Endothelial cell (in vitro differentiated cells): ENCODE results near the gene MYO1F. TPM values are rescaled to one million over a fixed set of nuclear protein-coding genes. Genes with fewer than 3 reads are reported as not detected.
"Not testable (repeated sequence)": the region's sequence is repeated elsewhere in the genome, so short reads cannot be mapped to it uniquely, and the experiment has no call there.

Experiments
- DNase-seq: peaks from one replicate; pipeline ENCODE4 v3.0.0; 2021; ENCODE audit warnings: low spot score
- H3K27ac Mint-ChIP-seq: one replicate; pipeline ENCODE4 v1.8.0; 2021; ENCODE audit warnings: mixed read lengths, inconsistent platforms; ENCODE audit not compliant: unreplicated experiment
- H3K27me3 Mint-ChIP-seq: one replicate; pipeline ENCODE4 v1.8.0; 2021; ENCODE audit warnings: mild to moderate bottlenecking, moderate library complexity, mixed read lengths, inconsistent platforms; ENCODE audit not compliant: unreplicated experiment
- H3K36me3 Mint-ChIP-seq: one replicate; pipeline ENCODE4 v1.8.0; 2021; ENCODE audit warnings: mild to moderate bottlenecking, low read depth, mixed read lengths, inconsistent platforms; ENCODE audit not compliant: unreplicated experiment
- H3K4me1 Mint-ChIP-seq: one replicate; pipeline ENCODE4 v1.8.0; 2021; ENCODE audit warnings: mild to moderate bottlenecking, mixed read lengths, inconsistent platforms; ENCODE audit not compliant: unreplicated experiment
- H3K4me3 Mint-ChIP-seq: one replicate; pipeline ENCODE4 v1.8.0; 2021; ENCODE audit warnings: mild to moderate bottlenecking, mixed read lengths, inconsistent platforms; ENCODE audit not compliant: unreplicated experiment
- H3K9me3 Mint-ChIP-seq: one replicate; pipeline ENCODE4 v1.8.0; 2021; ENCODE audit warnings: mixed read lengths, inconsistent platforms; ENCODE audit not compliant: unreplicated experiment
- total RNA-seq: library from RNA; stranded (reverse); fragmentation: NEBNext Ultra II Directional; extraction: Animal tissue kit (Norgen Biotek cat#: 25700); gene quantifications from one replicate; pipeline ENCODE4 v1.2.1, GENCODE V29; 2021; ENCODE audit not compliant: unreplicated experiment
- TF ChIP-seq, protein P1 (sequence below): fragments of 200-600 bp; sonication (generic); IDR thresholded peaks from one replicate; pipeline ENCODE4 v1.5.0; 2021; ENCODE audit warnings: antibody characterized with exemption; ENCODE audit not compliant: unreplicated experiment

MYO1F gene
- total RNA-seq, 1 donor from 2014 or later, result 3.2 TPM

DNA sequence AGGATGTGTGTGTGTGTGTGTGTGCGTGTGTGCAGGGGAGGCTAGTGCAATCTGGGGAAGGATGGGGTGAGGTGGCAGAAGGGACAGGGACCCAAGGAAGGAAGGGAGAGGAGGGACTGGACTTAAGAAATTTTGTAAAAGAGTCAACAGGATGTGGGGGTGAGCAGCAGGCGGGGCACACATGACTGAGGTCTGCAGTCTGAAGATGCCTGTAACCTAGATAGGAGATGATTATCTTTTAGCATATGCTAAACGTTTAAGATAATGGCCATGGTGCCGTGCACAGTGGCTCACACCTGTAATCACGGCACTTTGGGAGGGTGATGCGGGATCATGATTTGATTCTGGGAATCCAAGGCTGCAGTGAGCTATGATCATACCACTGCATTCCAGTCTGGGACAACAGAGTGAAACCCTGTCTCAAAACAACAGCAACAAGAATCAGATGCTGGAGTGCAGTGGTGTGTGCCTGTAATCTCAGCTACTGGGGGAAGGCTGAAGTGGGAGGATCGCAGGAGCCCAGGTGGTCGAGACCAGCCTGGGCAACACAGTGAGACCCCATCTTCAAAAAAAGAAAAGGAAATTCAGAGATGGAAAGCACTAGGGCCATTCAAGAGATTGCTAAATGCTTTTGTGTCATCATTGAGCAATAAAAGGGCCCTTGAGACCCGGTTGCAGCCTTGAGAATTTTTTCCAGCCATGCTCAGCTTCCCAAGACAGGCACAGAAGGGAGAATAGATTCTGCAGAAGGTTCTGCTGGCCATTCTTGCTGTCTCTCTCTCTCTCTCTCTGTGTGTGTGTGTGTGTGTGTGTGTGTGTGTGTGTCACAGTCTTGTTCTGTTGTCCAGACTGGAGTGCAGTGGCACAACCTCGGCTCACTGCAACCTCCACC is 59.4 kb downstream of the MYO1F start:
- peaks cover 5% of the 10 kb centered on the region for H3K36me3 Mint-ChIP-seq
- peaks cover 23% of the 10 kb centered on the region for H3K27me3 Mint-ChIP-seq
- TF ChIP-seq, protein P1, sequence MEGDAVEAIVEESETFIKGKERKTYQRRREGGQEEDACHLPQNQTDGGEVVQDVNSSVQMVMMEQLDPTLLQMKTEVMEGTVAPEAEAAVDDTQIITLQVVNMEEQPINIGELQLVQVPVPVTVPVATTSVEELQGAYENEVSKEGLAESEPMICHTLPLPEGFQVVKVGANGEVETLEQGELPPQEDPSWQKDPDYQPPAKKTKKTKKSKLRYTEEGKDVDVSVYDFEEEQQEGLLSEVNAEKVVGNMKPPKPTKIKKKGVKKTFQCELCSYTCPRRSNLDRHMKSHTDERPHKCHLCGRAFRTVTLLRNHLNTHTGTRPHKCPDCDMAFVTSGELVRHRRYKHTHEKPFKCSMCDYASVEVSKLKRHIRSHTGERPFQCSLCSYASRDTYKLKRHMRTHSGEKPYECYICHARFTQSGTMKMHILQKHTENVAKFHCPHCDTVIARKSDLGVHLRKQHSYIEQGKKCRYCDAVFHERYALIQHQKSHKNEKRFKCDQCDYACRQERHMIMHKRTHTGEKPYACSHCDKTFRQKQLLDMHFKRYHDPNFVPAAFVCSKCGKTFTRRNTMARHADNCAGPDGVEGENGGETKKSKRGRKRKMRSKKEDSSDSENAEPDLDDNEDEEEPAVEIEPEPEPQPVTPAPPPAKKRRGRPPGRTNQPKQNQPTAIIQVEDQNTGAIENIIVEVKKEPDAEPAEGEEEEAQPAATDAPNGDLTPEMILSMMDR, result no peak
- no peak for DNase-seq
- H3K27ac Mint-ChIP-seq, result peak overlapping the region; percentile 26
- H3K9me3 Mint-ChIP-seq, result no peaks in the 10 kb centered on the region
- peaks cover 10% of the 10 kb centered on the region for H3K4me1 Mint-ChIP-seq
- peak overlapping the region; percentile 22 for H3K4me3 Mint-ChIP-seq

DNA sequence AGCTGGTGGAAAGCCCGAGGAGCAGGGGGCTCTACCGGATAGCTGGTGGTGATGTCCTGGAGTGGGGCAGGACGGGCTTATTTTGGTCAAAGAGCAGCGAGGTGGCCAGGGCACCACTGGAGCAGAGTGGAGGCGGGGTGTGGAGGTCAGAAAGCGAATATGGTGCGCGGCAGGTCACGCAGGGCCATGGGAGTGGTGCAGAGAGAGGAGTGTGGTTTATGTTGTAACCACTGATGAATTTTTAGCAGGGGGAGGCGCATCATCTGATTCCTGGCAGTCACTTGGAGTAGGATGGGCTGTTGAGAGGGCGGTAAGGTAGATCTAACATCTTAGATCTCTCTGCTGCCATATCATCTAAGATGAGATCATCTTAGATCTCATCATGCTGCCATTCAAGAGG is 61.9 kb downstream of the MYO1F start:
- H3K9me3 Mint-ChIP-seq, result no peaks in the 10 kb centered on the region
- H3K4me3 Mint-ChIP-seq, result peak overlapping the region; percentile 35
- peaks cover 10% of the 10 kb centered on the region for H3K4me1 Mint-ChIP-seq
- H3K27ac Mint-ChIP-seq, result no peak overlapping the region
- H3K36me3 Mint-ChIP-seq, result peaks cover 5% of the 10 kb centered on the region
- no peak for DNase-seq
- TF ChIP-seq, protein P1, result no peak
- peaks cover 22% of the 10 kb centered on the region for H3K27me3 Mint-ChIP-seq

DNA sequence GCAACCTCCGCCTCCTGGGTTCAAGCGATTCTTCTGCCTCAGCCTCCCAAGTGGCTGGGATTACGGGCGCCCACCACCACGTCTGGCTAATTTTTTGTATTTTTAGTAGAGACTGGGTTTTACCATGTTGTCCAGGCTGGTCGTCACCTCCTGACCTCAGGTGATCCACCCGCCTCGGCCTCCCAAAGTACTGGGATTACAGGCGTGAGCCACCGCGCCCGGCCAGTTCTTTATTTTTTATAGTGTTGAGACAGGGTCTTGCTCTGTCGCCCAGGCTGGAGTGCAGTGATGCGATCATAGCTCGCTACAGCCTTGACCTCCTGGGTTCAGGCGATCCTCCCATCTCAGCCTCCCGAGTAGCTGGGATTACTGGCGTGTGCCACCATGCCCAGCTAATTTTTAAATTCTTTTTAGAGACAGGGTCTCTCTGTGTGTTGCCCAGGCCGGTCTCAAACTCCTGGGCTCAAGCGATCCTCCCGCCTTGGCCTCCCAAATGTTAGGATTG is 62.7 kb downstream of the MYO1F start:
- H3K36me3 Mint-ChIP-seq, DNase-seq, H3K27ac Mint-ChIP-seq, H3K4me3 Mint-ChIP-seq, H3K4me1 Mint-ChIP-seq, H3K9me3 Mint-ChIP-seq: not testable (repeated sequence)
- H3K27me3 Mint-ChIP-seq, result peaks cover 22% of the 10 kb centered on the region

DNA sequence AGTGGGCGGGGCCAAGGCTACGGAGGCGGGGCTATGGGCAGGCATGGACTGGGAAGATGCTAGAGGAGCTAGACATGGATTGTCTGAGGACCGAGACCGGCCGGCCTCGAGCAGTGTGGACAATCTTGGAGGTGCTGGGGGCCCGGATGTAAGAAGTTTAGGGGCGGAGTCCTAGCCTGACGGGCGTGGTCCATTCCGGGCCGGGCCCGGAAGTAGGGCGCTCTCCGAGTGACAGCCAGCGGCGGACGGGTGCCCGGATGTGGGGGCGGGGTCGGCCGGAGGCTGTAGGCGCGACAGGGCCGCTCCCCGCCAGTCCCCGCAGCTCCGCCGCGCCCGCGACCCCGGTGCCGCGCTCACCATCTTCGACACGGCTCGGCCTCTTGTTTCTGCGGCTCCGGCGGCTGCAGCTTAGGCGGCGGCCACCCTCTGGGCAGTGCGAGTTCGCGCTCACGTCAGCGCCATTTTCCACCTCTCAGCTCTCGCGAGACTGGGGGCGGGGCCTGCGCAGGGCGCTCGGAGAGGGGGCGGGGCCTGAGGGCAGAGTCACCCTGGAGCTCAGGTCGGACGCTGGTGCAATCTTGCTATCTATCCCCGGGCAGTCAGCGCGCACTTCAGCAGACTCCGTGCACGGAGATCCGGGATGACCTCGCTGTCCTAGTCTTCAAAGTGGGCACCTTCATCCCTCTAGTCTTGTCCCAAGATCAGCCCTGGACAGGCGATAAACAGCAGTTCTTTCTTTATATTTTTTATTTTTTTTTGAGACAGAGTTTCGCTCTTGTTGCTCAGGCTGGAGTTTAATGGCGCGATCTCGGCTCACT is 63.3 kb downstream of the MYO1F start, which contains the start of gene ZNF414:
TSS of gene ZNF414 (minus strand) at position 481 of the 818 bp plus-strand sequence. CDS start at position 360, 121 bp downstream.
- Mint-ChIP-seq H3K4me1 (peaks cover 10% of the 10 kb centered on the region), H3K27me3 (peaks cover 22% of the 10 kb centered on the region), H3K27ac (peak within 1 kb of the TSS; percentile 96), H3K4me3 (peak within 1 kb of the TSS; percentile 92), H3K9me3 (no peaks in the 10 kb centered on the region), H3K36me3 (peaks cover 5% of the 10 kb centered on the region)
- peak; percentile 95 for DNase-seq
- TF ChIP-seq, protein P1, result no peak

DNA sequence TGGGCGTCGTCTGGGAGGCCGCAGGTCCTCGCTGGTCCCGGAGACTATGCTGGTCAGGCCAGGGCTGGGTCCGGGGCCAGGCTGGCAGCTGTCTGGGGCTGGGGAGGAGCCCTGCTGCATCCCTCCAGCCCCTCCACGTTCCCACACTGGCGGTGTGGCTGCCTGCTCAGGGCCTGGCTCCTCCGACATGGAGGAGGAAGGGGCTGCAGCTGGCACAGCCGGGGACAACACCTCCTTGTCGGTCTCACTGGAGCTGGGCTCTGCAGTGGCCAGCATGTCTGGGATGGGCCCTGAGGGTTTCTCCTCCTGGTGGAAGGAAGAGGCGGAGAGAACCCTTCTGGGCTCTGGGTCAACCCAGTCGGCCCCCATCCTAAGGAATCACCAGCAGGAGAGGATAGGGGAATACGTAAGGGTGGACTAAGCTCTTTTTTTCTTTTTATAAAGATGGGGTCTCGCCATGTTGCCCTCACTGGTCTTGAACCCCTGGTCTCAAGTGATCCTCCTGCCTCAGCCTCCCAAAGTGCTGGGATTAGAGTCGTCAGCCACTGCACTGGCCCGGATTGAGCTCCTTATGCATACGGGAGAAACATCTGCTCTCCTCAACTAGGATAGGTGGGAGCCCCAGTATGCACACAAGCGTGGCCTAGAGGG is 64.1 kb downstream of the MYO1F start:
- peak overlapping the region; percentile 92 for H3K4me3 Mint-ChIP-seq
- H3K36me3 Mint-ChIP-seq, result peaks cover 5% of the 10 kb centered on the region
- H3K27me3 Mint-ChIP-seq, result peaks cover 16% of the 10 kb centered on the region
- no peaks in the 10 kb centered on the region for H3K9me3 Mint-ChIP-seq
- TF ChIP-seq, protein P1, result no peak
- peaks cover 7% of the 10 kb centered on the region for H3K4me1 Mint-ChIP-seq
- H3K27ac Mint-ChIP-seq, result peak overlapping the region; percentile 93
- DNase-seq, result no peak
